NAMALWA (cell line): ENCODE measurements around the gene SHROOM4.
A peak's percentile ranks its signal among the peaks of the same experiment; 100 is the strongest.

Source experiments
- DNase-seq: peaks from one replicate; pipeline ENCODE4 v3.0.0-alpha.2; 2015; ENCODE audit warnings: low spot score

Gene SHROOM4

DNA sequence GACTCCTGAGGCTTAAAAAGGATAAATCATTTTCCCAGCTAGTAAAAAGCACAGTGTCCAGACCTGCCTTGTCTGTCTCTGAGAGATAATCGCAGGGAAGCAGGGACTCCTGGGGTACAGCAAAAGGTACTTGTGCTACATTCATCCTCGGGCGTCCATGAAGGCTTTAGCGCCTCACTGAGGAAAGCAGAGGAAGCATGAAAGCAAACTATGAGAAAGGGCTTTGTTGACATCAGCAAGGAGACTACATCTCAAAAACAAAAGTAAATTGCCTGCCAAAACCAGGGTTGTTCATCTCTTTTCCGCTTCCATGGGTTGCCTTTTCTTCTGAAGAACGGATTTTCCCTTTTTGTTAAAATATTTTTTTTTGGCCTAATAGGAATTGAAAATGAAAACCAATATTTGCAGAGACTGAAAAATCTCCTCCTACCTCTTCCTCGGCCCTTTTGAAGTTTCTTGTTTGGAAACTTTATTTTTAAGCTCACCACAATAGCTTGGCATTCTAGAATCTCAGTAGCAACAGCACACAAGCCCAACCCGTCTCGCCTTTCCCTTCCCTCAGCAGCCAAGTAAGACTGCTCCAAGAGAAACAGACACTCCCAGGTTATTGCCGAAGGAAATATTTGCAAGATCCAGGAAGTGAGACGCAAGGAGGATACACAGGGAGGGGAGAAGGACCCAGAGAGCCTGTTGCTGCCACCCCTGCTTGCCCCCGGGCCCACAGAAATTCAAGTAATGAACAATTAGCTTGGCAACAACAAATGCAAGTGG lies 195.0 kb downstream of the SHROOM4 start:
- DNase-seq: peak; percentile 0

DNA sequence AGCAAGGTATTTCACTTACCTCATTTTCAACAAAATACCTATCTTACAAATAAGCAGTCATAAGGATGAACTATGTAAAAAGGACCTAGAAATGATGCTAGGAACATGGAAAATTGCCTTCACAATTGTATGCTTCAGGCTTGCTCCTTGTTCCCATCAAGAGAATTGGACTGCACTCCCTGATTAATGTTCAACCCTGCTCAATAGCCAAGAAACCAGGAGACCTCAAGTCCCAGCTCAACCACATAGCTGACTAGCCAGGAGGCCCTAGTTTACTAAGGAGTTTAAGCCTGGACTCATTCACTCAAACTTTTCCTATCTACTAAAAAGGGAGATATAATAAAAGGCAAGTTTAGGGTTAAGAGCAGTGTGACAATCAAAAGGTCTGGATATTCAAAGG lies 196.8 kb downstream of the SHROOM4 start:
- no peak for DNase-seq

DNA sequence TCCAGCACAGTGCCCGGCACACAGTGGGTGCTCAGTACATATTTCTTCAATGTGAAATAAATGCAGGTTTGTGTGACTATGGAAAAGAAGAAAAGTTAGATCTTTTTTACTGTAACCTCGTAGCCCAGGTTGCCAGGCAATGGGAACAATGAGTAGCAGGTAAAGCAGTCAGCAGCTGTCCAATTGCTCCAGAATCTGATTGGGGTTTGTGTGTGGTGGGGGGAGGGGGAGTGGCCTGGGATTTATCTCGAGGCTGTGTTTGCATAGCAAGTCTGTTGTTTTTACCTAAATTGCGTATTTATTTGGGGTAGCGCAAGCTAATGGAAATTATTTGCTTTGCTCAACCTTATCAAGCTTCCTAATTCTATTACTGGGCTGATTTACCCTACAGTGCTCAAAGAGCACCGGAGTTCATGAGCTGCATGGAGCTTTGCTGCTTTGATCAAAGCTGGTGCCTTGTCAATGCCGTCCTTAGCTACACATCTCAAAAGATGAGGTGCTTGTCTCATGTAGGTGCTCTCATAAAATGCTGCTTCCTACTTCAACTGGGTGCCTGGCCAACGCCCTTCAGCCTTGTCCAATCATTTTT lies 198.3 kb downstream of the SHROOM4 start:
- DNase-seq: no peak

DNA sequence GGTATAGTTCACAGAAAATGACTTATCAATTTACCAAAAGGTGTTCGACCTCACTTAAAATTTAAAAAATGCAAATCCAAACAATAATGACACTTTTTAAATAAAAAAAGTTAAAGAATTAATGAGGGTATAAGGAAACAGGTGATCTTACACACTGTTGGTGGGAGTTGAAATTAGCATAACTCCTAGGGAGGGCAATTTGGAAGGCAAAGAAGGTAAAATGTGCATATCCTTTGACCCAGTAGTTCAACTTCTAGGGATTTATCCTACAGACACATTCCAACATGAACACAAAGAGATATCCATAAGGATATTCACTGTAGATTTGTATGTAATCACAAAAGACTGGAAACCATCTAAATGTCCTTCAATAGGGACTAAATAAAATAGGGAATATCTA lies 199.5 kb downstream of the SHROOM4 start:
- no peak for DNase-seq

DNA sequence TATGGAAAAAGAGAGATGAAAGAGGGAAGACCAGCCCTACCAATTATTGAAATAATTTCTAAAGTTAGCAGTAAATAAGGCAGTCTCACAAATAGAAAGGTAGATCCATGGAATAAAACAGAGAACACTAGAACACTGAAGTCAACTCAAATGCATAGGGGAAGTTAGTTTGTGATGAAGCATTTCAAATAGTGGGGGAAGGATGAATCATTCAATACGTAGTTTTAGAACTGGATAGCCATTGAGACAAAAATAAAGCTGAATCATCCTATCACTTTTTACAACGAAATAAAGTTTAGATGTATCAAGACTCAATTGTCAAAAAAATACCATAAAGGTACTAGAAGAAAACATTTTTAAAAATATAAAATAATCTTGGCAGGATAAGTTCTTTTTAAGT lies 200.1 kb downstream of the SHROOM4 start:
- DNase-seq: no peak

DNA sequence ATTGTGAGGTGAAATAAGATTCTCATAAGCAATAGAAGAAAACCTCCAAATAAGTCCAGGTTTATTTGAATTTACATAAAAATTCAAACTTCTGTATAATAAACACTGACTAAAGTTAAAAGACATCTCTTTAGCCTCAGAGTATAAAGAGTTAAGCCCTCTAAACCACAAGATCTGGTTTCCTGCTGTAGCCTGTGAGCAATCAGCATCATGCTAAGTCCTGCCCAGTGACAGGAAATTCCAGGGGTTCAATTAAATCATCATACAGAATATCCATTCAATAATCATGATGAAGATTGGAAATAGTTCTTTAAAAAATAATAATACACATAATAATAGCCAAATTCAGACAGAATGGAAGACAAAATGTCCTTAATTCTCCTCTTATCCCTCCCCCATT lies 204.2 kb downstream of the SHROOM4 start:
- DNase-seq: no peak

DNA sequence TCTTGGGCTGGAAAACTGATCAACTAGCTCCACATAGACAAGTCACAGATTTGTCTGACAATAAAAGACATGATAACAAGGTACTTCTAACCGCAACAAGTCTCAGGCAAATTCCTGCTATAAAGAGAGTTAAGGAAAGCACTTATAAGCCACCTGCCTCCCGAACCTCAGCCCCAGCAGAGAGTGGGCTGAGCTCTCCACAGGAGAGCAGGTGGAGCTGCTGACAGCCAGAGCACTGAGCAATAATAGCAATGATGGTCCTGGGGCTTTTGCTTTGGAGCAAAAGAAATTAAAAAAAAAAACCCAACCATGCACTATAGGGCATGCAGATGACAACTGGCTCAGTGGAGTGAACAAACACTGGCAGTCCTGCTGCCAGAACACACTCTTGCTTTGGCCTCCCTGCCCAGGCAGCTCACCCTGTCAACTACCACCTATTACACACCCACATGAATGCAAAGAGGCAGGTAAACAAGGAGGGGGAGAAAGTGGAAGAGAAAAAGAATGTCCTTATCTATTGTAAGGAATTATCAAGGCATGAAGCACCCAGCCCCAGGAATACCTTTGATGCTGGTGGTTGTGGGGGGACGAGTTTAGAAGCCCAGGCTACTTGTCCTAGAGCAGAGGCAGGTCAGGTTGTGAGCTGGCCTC lies 207.6 kb downstream of the SHROOM4 start:
- no peak for DNase-seq

DNA sequence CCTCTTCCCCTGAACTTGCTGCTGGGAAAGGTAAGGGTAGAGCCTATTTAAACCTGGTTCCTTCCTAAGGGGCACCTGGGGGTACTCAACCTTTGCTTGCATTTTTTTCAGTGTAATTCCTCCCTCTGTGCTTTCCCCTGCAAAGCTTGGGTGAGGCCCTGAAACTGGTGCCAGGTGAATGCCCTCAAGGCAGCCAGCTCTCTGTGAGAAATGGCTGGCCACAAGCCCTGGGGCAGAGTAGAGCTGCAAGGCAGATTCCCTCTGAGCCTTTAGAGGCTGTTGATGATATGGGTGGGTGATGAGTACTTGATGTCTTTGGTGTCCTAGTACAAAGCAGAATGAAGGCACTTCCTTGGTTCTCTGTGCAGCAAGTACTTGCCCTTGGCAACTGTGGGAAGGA lies 217.9 kb downstream of the SHROOM4 start:
- DNase-seq: no peak

DNA sequence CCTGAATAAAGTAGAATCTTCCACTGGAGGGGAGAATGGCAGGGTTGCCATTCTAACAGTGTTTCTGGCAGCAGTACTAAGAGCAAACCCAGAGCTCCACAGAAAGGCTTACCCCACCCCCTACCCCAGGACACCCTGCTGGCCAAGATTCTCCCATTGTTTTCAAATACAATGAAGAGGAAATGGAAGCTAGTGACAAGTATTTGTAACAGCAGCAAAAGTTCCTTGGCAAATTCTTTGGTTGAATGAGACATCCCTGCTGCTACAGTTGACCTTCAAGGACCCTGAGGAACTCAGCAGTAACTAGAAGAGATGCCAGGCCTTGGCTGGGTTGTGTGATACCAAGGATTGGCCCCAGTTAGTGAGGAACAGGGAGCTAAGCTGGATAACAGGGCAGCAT lies 219.2 kb downstream of the SHROOM4 start:
- DNase-seq: no peak

DNA sequence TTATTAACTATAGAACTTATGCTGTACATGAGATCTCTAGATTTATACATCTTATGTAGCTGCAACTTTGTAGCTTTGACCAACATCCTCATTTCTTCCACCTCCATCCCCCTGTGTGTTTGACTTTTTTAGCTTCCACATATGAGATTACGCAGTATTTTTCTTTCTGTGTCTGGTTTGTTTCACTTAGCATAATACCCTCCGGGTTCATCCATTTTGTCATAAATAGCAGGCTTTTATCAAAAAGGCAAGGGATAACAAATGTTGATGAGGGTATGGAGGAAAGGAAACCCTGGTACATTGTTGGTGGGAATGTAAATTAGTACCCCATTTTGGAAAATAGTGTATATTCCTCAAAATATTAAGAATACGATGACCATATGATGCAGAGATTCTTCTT lies 227.0 kb downstream of the SHROOM4 start:
- DNase-seq: no peak

DNA sequence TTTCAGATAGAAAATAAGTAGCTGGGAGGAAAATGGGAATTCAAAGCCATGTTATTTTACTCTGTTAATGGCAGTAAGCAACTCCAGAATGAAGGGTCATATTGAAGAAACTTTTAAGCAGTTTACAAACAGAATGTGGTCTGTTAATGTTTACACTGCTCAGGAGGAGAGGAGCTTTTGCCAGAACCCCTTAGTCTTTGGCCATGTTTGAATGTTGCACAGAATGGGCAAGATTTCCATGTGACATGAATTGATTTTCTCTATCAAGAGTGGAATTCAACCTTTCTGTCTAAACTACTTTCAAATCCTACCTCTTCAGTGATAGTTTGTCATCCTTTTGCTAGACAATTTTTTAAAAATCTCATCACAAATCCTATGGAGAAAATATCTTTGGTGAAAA lies 227.6 kb downstream of the SHROOM4 start:
- DNase-seq: no peak

DNA sequence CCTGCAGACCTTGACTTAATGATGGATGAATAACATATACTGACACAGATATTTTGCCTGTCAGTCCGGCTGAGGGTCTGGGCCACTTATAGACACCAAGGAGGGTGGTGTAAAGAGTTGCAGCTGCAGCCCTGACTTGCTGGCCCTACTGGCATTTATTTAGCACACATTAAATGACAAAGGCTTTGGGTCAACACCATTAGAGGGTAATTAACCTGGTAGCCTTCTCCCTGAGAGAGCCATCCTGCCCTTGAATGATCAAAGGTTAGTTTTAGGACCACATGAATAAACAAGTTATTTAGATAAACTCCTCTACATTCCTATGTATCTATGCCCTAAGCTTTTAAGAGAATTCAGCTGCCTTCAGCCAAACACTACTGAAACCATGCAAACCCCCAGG lies 232.6 kb downstream of the SHROOM4 start:
- DNase-seq: no peak

DNA sequence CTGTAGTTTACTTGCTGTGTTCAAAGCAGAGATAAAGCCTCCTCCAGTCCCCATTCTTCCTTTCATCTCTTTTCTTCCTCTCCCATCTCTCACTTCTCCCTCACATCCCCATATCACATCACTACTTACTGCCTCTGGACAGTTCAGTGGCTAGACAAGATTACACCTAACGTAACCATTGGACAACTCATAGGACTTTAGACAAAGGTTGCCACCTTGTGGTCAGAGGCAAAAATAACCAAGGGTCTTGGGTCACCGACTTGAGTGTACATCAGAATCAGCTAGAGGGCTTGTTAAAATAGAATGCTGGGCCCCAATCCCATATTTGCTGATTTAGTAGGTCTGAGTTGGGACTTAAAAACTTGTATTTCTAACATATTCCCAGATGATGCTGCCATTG lies 234.0 kb downstream of the SHROOM4 start:
- peak; percentile 64 for DNase-seq

DNA sequence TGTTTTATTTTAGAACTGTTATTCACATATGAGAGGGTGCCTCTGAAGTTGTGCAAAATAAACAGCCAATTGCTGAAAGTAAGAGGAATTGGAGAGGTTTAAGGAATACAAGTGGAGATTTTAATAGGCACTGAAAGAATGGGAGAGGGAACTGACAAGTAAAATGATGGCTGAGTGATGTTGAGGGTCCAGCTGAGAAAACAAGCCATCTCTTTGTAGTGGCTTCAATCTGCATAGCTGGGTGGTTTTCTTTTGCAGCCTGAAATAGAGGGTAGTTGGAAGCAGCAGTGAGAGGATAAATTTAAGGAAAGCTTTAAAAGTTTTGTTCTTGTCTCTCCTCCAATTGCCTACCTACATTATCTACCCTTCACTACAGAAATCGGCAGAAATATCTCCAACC lies 236.7 kb downstream of the SHROOM4 start:
- no peak for DNase-seq

DNA sequence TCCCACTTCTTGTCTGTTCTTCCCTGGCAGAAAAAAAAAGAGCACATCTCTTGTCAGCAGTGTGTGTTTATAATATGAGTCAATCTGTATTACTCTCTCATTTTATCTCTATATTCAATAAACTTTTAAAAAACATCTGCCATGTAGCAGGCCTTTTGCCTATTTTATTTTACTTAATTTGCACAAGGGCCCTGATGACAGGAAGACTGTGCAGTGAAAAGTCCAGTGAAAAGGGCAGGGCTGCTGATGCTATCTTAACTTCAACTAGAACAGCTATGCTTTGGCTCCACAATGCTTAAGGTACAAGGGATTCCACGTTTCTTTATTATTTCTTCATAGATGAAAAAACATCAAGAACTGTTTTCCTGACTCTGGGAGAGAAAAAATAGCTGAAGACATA lies 246.4 kb downstream of the SHROOM4 start:
- no peak for DNase-seq

DNA sequence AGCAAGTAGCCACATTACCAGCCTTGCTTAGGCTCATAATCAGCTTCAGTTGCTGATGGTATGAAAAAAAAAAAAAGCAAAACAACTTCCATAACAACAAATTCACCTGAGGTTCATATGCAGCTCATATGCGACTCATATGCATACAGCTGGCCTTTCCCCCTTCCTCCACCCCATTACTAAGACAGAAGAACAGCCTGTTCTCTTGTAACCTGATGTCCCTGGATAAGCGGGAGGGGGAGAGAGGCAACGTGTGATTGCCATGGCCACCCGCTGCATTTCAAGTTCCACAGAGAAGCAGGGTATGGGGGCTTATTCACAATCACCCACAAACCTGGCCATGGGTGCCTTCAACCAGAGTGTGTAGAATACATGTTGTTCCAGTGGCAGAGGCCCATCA lies 248.3 kb downstream of the SHROOM4 start:
- no peak for DNase-seq
